GM12873 (cell line): ENCODE results near the gene TNFSF13.

ENCODE experiments used
- CTCF ChIP-seq: IDR thresholded peaks from 2 replicates; pipeline ENCODE4 v1.5.1; 2012; ENCODE audit warnings: low read depth, mild to moderate bottlenecking, moderate library complexity, low read length, control low read depth; ENCODE audit not compliant: insufficient read depth; ENCODE audit errors: missing control alignments

Gene TNFSF13

GRCh38 chr17:7570351-7570750 lies 11.8 kb downstream of the TNFSF13 start:
- no peak for TF ChIP-seq CTCF

GRCh38 chr17:7572338-7572587 lies 13.7 kb downstream of the TNFSF13 start:
- no peak for TF ChIP-seq CTCF

DNA sequence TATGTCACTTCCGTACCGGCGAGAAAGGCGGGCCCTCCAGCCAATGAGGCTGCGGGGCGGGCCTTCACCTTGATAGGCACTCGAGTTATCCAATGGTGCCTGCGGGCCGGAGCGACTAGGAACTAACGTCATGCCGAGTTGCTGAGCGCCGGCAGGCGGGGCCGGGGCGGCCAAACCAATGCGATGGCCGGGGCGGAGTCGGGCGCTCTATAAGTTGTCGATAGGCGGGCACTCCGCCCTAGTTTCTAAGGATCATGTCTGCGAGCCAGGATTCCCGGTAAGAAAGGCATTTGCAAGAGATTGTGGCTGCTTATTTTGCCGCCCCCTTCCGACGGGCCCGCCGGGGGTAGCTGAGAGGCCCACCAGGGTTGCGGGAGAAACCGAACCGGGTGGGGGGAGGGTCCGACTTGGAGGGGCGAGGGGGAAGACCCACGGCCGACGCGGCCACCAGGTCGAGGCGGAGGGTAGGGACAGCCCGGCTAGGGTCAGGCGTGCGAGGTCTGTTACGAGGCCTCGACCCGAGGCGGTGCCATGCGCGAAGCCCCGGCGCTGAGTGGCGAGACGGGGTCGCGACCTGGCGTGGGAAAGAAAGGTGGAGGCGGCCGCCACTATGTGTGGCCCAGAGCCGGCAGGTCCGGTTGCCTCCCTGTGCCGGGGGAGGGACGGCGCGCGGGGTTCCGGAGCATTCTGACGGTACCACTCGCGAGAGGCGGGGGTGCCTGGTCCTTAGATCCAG lies 14.2 kb downstream of the TNFSF13 start:
- TF ChIP-seq CTCF, result no peak

DNA sequence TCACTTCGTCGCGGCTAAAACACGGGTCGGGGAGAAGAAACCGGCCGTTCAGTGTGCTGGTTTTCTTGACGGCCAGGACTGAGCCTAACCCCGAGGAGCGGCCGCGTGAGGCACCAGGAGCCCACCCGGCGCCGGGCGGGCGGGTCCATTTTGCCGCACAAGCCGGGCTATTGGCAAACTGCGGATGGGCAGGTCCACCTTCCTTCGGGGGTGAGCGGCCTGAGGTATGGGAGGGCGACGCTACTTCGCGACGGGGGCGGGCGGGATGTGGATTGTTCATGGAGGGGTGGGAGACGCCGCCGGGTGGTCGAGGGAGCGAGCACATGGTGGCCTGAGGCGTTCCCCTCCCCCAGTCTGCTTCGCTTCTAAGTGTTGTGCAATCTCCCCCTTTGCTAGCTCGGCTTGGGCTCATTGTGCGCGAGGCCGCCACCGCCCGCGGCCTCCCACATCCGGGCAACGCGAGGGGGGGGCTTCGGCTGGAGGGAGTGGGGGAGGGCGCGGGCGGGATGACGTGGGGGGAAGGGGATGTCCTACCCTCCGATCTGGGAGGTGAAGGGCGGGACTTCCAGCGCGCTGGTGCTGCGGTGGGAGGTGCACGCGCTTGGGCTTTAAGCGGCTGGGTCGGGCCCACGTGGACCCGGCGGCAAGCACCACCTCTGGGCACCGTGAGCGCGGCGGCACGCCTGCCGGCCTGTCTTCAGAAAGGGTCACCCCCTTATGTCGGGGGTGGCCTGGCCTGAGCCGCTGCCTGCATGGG lies 15.0 kb downstream of the TNFSF13 start:
- TF ChIP-seq CTCF, result no peak

DNA sequence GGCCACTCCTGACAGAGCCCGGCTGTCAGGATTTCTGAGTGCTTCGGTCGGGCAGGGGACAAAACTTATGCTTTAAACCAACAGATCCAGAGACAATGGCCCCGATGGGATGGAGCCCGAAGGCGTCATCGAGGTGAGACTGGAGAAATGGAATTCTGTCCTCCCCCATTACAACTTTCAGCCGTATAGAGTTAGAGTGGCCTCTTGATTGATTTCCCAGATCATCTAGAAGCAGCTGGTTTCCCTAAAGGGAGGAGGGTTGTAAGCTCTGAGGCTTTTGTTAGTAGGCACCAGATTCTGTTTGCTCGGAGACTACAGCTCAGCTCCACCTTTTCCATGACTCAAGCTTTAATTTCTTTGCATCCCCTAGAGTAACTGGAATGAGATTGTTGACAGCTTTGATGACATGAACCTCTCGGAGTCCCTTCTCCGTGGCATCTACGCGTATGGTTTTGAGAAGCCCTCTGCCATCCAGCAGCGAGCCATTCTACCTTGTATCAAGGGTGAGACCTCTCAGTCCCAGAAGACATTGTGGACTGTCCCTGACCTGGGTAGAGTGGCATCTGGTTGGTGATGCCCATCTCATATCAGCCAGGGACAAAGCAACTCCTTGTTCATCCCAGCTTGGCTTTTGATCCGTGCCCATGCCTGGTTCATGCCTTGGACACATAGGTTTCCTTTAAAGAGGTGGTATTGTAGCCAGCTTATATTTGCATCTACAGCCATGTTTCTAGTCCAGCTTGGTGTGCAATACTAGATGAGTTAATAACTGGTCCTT lies 15.8 kb downstream of the TNFSF13 start:
- TF ChIP-seq CTCF, result no peak

- no peak for TF ChIP-seq CTCF
Observed at GRCh38 chr17:7575481-7575883, 16.9 kb downstream of the TNFSF13 start.

GRCh38 chr17:7575959-7576358 lies 17.4 kb downstream of the TNFSF13 start:
- TF ChIP-seq CTCF, result no peak
